ENCODE data around the gene HUS1B.
"Not testable (repeated sequence)": the region's sequence is repeated elsewhere in the genome, so short reads cannot be mapped to it uniquely, and the experiment has no call there.

The HUS1B gene

GRCh38 chr6:656460-657252 is at the start of gene HUS1B:
TSS of gene HUS1B (minus strand) at chr6:657100. CDS start at chr6:656944, 156 bp downstream.
- no peak for DNase-seq

DNA sequence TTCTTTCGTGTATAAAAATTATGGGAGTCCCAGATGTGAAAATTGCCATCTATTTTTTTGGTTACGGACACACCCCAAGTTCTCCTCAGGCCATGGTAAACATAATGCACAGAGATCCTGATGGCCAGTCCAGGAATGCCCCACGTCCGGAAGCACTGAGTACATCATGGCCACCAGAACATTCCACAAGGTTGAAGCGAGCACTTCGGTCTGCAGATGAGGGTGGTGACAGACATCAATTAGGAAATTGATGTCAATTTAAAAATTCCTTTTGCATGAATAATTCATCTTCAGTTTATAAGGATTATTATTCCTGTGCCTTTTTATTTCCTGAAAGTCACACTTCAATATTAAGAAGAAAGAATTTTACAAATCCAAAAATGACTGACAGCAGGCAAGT is 49.2 kb upstream of the HUS1B start:
- no peak for DNase-seq

DNA sequence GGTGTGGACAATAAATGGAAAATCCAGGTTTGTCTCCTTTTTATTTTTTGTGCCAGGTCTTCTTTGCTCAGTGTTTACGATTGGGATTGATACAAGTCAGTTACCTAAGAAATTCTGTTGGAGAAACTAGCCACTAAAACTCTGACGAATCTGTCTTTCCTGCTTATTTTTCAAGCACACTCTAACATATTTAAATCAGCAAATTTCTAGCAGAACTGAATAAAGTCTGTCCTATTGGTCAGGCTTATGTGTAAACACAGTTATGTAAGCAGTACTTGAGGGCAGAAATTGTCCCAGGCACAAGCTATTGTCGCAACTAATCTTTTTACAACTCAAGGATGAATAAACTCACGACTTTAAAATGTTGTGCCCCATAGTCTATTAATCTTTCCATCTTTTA is 48.1 kb upstream of the HUS1B start:
- no peak for DNase-seq

GRCh38 chr6:704046-704445 is 47.1 kb upstream of the HUS1B start:
- no peak for DNase-seq

DNA sequence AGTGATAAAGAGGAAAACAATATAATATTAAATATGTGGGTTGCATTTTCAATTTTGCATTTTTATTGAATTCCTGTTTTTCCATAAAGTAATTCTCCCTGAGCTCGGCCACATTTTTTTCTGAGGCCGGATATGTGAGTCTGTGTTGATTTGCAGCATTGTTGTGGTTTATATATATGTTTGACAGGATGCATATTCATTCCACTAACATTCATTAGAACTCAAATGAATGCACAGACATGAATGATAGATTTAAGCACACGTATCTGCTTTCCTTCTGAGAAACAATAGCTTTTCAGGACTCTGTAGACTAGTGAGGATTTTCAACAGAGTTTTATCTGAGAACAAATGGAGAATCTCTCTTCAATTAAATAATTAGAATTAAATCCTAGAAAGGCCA is 46.7 kb upstream of the HUS1B start:
- no peak for DNase-seq

DNA sequence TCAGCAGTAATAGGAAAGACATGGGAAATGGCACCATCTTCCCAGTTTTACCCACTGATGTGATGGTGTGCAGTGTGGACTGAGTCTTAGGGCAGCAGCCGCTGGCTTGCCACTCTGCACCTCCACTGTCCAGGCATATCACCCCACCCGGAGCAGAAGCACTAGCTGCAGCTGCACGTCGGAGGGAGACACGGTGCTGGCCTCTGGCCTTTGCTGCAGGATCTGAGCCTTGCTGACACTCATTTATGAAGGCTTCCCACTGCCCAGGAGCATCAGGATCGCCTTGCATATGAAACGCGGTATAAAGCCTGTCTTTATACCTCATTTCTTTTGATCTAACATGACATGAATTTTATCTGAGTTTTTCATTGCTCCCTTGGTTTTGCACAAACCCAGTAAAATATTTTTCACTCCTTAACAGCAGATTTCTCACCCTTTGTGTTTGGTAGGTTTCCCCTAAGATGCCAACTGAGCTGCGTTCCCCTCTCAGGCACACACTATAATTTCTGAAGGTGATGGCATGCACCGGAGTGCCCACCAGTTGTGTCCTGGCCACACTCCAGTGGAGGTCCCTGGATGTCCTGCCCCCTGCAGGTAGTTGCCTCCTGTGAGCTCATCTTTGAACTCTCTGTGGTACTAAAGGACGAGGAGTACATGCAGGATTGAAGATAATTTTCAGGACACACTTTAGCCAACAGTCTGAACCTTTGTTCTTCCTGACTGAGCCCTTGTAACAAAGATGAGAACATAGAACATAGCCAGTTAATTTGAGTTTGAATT is 45.0 kb upstream of the HUS1B start:
- DNase-seq = no peak

DNA sequence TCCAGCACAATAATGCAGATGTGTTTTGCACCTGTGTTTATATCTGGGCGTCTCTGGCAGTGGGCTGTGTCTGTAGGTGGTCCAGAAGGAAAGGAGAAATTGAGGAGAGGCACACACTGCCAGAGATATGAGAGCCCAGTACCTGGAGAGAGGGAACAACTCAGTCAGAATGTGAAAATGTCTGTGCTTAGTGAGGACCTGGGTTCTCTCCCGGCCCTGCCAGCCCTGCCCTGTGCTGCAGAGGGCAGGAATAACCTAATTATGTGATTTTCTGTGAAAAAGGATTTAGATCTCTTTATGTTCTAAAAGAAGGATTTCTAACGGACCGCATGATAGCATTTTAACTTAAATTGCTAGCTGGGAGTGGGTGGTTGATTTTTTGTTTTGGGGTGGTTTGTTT is 44.3 kb upstream of the HUS1B start:
- no peak for DNase-seq

DNA sequence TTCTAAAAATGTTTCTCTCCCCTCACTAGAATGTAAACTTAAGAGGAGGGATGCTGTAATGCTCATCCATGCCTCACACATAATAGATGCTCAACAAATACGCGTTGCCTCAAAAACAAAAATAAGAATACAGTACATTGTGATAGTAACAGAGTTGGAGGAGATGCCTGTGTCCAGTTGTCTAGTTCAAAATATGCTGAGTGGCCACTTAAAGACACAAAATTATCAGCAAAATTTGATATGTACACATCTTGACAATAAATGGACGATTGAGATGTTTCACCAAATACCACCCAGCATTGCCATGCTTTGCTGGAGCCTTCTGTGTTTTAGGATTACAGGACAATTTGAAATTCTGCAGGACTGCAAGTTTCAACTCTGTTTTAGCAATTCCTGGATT is 43.6 kb upstream of the HUS1B start:
- no peak for DNase-seq

GRCh38 chr6:699319-699718 is 42.4 kb upstream of the HUS1B start:
- peak; percentile 17 for DNase-seq

- not testable (repeated sequence) for DNase-seq
These were observed 37.7 kb upstream of the HUS1B start for GRCh38 chr6:694431-695126.

- DNase-seq = no peak
These were observed 36.8 kb upstream of the HUS1B start for GRCh38 chr6:693723-694009.

GRCh38 chr6:692858-693722 is 36.2 kb upstream of the HUS1B start, which contains the start of gene EXOC2:
TSS of gene EXOC2 (minus strand) at chr6:693139. CDS start at chr6:637818, 55,321 bp downstream.
- peak; percentile 85 for DNase-seq

DNA sequence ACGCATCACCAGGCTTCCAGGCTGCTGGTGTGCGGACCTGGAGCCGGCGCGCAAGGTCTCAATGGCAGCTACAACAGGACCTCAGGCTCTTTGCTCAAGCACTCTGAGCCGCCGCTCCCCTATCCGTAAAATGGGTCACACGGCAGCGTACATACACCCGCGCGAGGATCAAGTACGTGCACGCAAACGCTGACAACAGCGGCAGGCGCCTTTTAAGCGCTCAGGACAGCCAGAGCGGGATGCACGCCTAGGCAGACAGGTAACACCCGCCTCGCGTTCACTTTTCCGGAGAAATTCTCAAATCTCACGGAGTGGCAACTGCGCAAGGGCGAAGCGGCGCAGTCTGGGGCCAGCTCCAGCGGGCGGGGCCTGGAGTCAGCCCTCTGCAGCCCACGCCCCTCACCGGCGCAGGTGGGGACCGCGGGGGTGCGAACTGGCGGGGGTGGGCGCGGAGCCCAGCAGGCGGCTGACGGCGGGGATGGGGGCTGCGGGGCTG is 35.5 kb upstream of the HUS1B start:
- peak; percentile 46 for DNase-seq

- DNase-seq = no peak
These were observed 32.3 kb upstream of the HUS1B start for GRCh38 chr6:689223-689622.

GRCh38 chr6:686497-686896 is 29.6 kb upstream of the HUS1B start:
- DNase-seq = no peak

DNA sequence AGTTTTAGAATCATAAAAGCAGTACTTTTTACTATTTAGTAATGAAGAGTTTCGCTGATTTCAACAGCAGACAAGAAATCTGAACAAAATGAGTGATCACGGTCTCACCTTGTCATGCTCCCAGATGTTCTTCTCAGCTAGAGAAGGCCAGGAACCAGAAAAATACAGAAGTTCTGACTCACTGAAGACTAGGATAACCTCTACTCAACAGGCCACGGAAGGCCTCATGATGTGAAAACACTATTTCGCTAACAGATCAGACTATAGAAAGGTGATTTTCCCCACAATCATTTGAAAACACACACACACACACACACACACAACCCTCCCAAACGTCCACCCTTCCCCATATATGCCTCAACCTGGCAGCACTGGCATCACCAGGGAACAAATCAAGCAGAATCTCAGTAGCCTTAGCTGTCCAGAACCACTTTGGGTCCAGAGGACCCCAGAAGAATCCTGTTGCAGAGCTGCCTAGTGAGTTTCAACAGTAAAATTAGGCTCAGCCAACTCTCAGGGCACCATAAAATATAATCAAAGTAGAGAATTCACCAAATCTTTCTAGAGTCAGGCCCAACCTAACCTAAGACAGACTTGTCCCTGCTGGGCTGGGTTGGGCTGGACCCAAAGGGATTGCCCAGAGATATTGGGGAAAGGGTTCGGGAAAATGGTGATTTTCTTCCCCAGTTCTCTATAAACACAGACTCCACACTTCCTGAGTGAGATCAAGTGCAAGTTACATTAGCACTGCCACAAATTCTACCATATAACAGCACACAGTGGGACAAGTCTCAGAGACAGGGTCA is 28.1 kb upstream of the HUS1B start:
- DNase-seq = peak; percentile 90

GRCh38 chr6:683742-684440 is 27.0 kb upstream of the HUS1B start:
- DNase-seq = no peak

GRCh38 chr6:680666-681340 is 23.9 kb upstream of the HUS1B start:
- no peak for DNase-seq

- no peak for DNase-seq
These were observed 23.4 kb upstream of the HUS1B start for GRCh38 chr6:680251-680650.

- no peak for DNase-seq
These were observed 22.4 kb upstream of the HUS1B start for GRCh38 chr6:679282-679681.

All from inflammatory macrophage treated with lipopolysaccharide for 4 hours (primary cell).